ENCODE measurements around the gene LRCH1. TPM values are rescaled to one million over a fixed set of nuclear protein-coding genes. Genes with fewer than 3 reads are reported as not detected.

Gene LRCH1
- polyA plus RNA-seq, 1 of the 3 experiments (the other 2 are of a cell fraction), result 5.5 TPM

DNA sequence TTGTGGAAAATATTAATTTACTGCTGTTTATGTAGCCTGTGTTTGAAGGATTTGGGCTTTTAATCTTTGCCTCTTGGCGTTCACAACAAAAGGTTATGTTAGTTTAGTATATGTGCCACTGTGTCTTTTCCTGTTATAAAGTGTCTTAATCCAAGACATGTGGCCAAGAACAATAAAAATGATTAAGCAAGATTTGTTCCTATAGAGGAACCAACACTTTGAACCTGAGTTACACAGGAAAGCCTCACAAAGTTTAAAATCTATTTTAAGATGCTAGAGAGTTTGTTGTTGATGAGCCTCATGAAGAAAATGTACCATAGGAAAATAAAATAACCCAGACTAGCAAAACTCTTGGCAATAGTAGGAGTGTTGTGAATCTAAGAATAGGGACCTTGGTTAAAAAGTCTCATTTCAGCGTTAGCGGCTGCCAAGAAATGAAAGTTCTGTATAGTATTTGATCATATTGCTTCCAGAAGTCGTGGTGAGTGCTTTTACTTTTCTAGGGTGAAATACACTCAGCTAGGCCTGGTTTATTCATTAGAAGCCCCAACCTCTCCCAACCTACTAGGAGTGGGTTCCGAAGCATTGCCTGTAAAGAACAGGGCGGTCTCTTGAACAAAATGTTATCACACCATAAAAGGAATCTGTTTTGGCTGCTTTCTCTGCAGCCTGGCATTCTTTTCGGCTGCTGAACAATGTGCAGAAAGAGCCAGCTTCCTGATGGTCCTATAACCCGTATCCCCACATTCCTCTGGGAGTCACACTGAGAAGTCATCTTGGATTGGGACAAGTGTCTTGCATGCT, 102.6 kb downstream of the LRCH1 start:
- ChIA-PET CTCF (interaction anchor here (0.8 to 1.2 kb wide), 2 partner anchors 35 to 65 kb away, joined by 3 to 4 read pairs; no protein-coding TSS in a partner anchor), POLR2A (no interaction called here)
- H3K9me3 ChIP-seq, result no peaks in the 10 kb centered on the region
- no peak overlapping the region for H2AFZ ChIP-seq (ENCODE audit: low read depth)
- TF ChIP-seq, protein P1, sequence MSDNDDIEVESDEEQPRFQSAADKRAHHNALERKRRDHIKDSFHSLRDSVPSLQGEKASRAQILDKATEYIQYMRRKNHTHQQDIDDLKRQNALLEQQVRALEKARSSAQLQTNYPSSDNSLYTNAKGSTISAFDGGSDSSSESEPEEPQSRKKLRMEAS (IDR thresholded peaks at IDR 0.05; ENCODE audit: low read depth), result no peak
- TF ChIP-seq NRF1 (IDR thresholded peaks at IDR 0.05; ENCODE audit: low read depth, low read length), result no peak
- no peak for TF ChIP-seq GABPA (IDR thresholded peaks at IDR 0.05; ENCODE audit: low read depth)
- TF ChIP-seq CHD2 (IDR thresholded peaks at IDR 0.05; ENCODE audit: low read length, partially characterized antibody), result no peak
- no peak for TF ChIP-seq TAF1 (IDR thresholded peaks at IDR 0.05; ENCODE audit: borderline replicate concordance, low read depth, low read length)
- H3K27ac ChIP-seq (ENCODE audit: low read depth in 2 of 2, low read length in 1 of 2), result peak overlapping the region; percentile 6 to 30; a peak in 2 of 4 replicates
- peaks cover 28% of the 10 kb centered on the region; the same call in 1 of the 2 replicates for H3K79me2 ChIP-seq (ENCODE audit: insufficient read depth)
- peaks cover 5 to 26% of the 10 kb centered on the region in 2 experiments; a peak in 3 of 4 replicates for H3K4me1 ChIP-seq (ENCODE audit: control insufficient read depth in 1 of 2, insufficient read depth in 2 of 2, low read depth in 1 of 2, low read length in 1 of 2)
- no peak overlapping the region for H3K4me3 ChIP-seq (ENCODE audit: low read depth in 2 of 2, low read length in 1 of 2)
- no peaks in the 10 kb centered on the region for H3K27me3 ChIP-seq (ENCODE audit: insufficient read depth)
- H3K9me2 ChIP-seq, result no peaks in the 10 kb centered on the region
- no peaks in the 10 kb centered on the region for H4K20me1 ChIP-seq (ENCODE audit: insufficient read depth)
- H3K36me3 ChIP-seq (replicated peaks in 1 of 2; ENCODE audit: control insufficient read depth in 1 of 2, insufficient read depth in 2 of 2, low read length in 1 of 2), result peaks cover 0 to 4% of the 10 kb centered on the region in 2 experiments
- WGBS (ENCODE audit: low lambda C conversion rate), result 71% methylated on average over 8 of the region's 8 CpGs
- peak overlapping the region; percentile 3; the same call in 1 of the 2 replicates for H3K4me2 ChIP-seq
- H3F3A ChIP-seq (replicated peaks; ENCODE audit: insufficient read depth), result peaks cover 2% of the 10 kb centered on the region
- no peak overlapping the region for H3K9ac ChIP-seq
- DNase-seq, result no peak

DNA sequence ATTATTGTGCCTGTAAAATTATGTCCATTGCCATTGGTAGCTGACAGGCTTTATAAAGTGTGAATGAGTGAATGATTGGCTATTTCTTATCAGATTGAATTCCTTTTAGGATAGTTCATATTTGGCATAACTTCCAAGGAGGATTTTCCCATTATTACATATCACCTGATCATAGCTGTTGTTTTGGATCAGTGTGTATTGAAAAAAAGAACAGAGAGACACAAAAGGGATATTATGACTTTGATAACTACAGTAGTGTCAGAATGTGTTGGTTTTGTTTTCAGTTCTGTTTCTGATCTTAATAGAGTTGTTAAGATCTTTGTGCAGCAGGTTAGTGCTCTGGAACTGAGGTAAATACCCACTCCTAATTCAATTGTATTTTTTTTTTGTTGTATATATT, 103.8 kb downstream of the LRCH1 start:
- H3K4me1 ChIP-seq (ENCODE audit: control insufficient read depth in 1 of 2, insufficient read depth in 2 of 2, low read depth in 1 of 2, low read length in 1 of 2), result peaks cover 5 to 26% of the 10 kb centered on the region in 2 experiments; a peak in 3 of 4 replicates
- no peaks in the 10 kb centered on the region for H3K27me3 ChIP-seq (ENCODE audit: insufficient read depth)
- ChIA-PET POLR2A (no interaction called here), CTCF (no interaction called here)
- 0 out of 2 replicates have a peak overlapping the region, but pooled peaks have one; percentile 3 for H3K4me2 ChIP-seq
- no peak overlapping the region for H3K27ac ChIP-seq (ENCODE audit: low read depth in 2 of 2, low read length in 1 of 2)
- peaks cover 2% of the 10 kb centered on the region for H3F3A ChIP-seq (replicated peaks; ENCODE audit: insufficient read depth)
- TF ChIP-seq EP300 (IDR thresholded peaks at IDR 0.05; ENCODE audit: borderline replicate concordance in 1 of 2, low read depth in 1 of 2, low read length in 1 of 2), result no peak
- TF ChIP-seq, protein P2, sequence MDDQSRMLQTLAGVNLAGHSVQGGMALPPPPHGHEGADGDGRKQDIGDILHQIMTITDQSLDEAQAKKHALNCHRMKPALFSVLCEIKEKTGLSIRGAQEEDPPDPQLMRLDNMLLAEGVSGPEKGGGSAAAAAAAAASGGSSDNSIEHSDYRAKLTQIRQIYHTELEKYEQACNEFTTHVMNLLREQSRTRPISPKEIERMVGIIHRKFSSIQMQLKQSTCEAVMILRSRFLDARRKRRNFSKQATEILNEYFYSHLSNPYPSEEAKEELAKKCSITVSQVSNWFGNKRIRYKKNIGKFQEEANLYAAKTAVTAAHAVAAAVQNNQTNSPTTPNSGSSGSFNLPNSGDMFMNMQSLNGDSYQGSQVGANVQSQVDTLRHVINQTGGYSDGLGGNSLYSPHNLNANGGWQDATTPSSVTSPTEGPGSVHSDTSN (IDR thresholded peaks at IDR 0.05), result 0 out of 2 replicates have a peak, but pooled peaks have one; percentile 11
- H4K20me1 ChIP-seq (ENCODE audit: insufficient read depth), result no peaks in the 10 kb centered on the region
- H3K4me3 ChIP-seq (ENCODE audit: low read depth in 2 of 2, low read length in 1 of 2), result no peak overlapping the region
- H3K36me3 ChIP-seq (replicated peaks in 1 of 2; ENCODE audit: control insufficient read depth in 1 of 2, insufficient read depth in 2 of 2, low read length in 1 of 2), result peaks cover 0 to 4% of the 10 kb centered on the region in 2 experiments
- no peak overlapping the region for H2AFZ ChIP-seq (ENCODE audit: low read depth)
- H3K9me3 ChIP-seq, result no peaks in the 10 kb centered on the region
- H3K79me2 ChIP-seq (ENCODE audit: insufficient read depth), result peaks cover 35% of the 10 kb centered on the region
- H3K9me2 ChIP-seq, result no peaks in the 10 kb centered on the region
- no peak for DNase-seq
- H3K9ac ChIP-seq, result no peak overlapping the region

DNA sequence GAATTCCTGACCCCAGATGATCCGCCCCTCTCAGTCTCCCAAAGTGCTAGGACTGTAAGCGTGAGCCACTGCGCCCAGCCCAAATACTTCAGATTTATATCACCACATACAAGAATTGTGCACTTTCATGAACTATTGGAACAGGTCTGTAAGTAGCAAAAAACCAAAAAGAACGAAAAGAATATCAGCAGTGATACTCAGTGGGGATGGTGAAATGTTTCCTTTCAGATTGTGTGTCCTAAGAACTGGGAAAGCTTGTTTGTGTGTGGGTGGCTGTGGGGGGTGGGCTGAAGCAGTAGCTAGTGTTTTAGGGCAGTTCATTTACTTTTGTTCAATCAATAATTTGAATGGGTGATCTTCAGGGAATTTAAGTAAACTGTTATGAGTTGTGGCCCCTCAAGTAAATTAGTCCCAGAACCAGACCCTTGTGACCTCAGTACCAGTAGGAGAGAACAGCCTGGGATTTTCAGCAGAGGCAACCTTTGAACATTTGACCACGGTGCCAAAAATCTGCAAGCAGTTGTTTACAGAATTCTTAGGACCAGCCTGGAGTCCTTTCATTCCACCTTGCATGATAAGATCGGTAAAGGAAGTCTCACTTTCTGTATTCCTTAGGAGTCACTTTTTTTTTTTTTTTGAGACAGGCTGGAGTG, 106.6 kb downstream of the LRCH1 start:
- 89% methylated on average over 6 of the region's 6 CpGs for WGBS (ENCODE audit: low lambda C conversion rate)
- TF ChIP-seq EP300 (IDR thresholded peaks at IDR 0.05; ENCODE audit: borderline replicate concordance in 1 of 2, low read depth in 1 of 2, low read length in 1 of 2) (no peak), MXI1 (IDR thresholded peaks at IDR 0.05; ENCODE audit: low read depth, low read length) (no peak)
- TF ChIP-seq, protein P1 (IDR thresholded peaks at IDR 0.05; ENCODE audit: low read depth), result no peak
- Histone ChIP-seq H3K27me3 (ENCODE audit: insufficient read depth) (no peaks in the 10 kb centered on the region), H3K27ac (ENCODE audit: low read depth in 2 of 2, low read length in 1 of 2) (no peak overlapping the region), H3K9me3 (no peaks in the 10 kb centered on the region), H3K79me2 (ENCODE audit: insufficient read depth) (peaks cover 54% of the 10 kb centered on the region), H3F3A (replicated peaks; ENCODE audit: insufficient read depth) (peaks cover 7% of the 10 kb centered on the region), H3K4me2 (no peak overlapping the region), H4K20me1 (ENCODE audit: insufficient read depth) (no peaks in the 10 kb centered on the region), H2AFZ (ENCODE audit: low read depth) (no peak overlapping the region), H3K9ac (no peak overlapping the region), H3K36me3 (replicated peaks in 1 of 2; ENCODE audit: control insufficient read depth in 1 of 2, insufficient read depth in 2 of 2, low read length in 1 of 2) (peaks cover 0 to 4% of the 10 kb centered on the region in 2 experiments), H3K4me1 (ENCODE audit: control insufficient read depth in 1 of 2, insufficient read depth in 2 of 2, low read depth in 1 of 2, low read length in 1 of 2) (peaks cover 7 to 35% of the 10 kb centered on the region in 2 experiments; a peak in 3 of 4 replicates), H3K4me3 (ENCODE audit: low read depth in 2 of 2, low read length in 1 of 2) (no peak overlapping the region), H3K9me2 (no peaks in the 10 kb centered on the region)
- POLR2A ChIA-PET, result no interaction called here
- DNase-seq, result no peak
- CTCF ChIA-PET, result no interaction called here

Measured in SK-N-SH (cell line).